NOMO-1 (cell line): Measurements from ENCODE around the gene ATF7IP.
"Not testable (repeated sequence)": the region's sequence is repeated elsewhere in the genome, so short reads cannot be mapped to it uniquely, and the experiment has no call there.

Source experiments
- DNase-seq, 2 experiments: peaks; one replicate each; lab custom pipeline; 2025; ENCODE audit not compliant: unreplicated experiment in 2 of 2; lab: John Stamatoyannopoulos, UW

ATF7IP gene, protein sequence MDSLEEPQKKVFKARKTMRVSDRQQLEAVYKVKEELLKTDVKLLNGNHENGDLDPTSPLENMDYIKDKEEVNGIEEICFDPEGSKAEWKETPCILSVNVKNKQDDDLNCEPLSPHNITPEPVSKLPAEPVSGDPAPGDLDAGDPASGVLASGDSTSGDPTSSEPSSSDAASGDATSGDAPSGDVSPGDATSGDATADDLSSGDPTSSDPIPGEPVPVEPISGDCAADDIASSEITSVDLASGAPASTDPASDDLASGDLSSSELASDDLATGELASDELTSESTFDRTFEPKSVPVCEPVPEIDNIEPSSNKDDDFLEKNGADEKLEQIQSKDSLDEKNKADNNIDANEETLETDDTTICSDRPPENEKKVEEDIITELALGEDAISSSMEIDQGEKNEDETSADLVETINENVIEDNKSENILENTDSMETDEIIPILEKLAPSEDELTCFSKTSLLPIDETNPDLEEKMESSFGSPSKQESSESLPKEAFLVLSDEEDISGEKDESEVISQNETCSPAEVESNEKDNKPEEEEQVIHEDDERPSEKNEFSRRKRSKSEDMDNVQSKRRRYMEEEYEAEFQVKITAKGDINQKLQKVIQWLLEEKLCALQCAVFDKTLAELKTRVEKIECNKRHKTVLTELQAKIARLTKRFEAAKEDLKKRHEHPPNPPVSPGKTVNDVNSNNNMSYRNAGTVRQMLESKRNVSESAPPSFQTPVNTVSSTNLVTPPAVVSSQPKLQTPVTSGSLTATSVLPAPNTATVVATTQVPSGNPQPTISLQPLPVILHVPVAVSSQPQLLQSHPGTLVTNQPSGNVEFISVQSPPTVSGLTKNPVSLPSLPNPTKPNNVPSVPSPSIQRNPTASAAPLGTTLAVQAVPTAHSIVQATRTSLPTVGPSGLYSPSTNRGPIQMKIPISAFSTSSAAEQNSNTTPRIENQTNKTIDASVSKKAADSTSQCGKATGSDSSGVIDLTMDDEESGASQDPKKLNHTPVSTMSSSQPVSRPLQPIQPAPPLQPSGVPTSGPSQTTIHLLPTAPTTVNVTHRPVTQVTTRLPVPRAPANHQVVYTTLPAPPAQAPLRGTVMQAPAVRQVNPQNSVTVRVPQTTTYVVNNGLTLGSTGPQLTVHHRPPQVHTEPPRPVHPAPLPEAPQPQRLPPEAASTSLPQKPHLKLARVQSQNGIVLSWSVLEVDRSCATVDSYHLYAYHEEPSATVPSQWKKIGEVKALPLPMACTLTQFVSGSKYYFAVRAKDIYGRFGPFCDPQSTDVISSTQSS

GRCh38 chr12:14365294-14366208 lies at the start of gene ATF7IP:
Gene ATF7IP, plus strand, starts transcription at chr12:14365682. Its CDS starts 58,234 bp downstream, at chr12:14423916.
- DNase-seq: peak; percentile 96 to 99

DNA sequence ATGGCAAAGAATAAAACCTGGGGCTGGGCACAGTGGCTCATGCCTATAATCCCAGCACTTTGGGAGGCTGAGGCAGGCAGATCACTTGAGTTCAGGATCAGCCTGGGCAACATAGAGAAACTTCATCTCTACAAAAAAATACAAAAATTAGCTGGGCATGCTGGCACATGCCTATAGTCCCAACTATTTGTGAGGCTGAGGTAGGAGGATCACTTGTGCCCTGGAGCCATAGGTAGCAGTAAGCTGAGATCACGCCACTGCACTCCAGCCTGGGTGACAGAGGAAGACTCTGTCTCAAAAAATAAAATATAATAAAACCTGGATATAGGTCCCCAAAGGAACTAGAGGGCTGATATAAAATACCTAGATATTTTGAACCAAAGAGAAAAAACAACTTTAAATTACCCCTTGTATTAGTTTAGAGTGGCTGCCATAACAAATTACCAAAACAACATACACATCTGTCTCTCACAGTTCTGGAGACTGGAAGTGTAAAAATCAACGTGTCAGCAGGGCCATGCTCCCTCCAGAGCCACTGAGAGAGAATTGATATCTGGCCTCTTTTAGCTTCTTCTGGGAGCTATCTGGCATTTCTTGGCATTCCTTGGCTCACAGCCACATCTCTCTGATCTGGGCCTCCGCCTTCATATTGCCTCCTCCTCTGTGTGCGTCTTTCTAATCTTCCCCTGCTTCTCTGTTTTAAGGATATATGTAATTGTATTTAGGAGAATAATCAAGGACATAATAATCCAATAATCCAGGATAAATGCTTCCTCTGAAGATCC lies 47.9 kb upstream of the ATF7IP start:
- no peak for DNase-seq

DNA sequence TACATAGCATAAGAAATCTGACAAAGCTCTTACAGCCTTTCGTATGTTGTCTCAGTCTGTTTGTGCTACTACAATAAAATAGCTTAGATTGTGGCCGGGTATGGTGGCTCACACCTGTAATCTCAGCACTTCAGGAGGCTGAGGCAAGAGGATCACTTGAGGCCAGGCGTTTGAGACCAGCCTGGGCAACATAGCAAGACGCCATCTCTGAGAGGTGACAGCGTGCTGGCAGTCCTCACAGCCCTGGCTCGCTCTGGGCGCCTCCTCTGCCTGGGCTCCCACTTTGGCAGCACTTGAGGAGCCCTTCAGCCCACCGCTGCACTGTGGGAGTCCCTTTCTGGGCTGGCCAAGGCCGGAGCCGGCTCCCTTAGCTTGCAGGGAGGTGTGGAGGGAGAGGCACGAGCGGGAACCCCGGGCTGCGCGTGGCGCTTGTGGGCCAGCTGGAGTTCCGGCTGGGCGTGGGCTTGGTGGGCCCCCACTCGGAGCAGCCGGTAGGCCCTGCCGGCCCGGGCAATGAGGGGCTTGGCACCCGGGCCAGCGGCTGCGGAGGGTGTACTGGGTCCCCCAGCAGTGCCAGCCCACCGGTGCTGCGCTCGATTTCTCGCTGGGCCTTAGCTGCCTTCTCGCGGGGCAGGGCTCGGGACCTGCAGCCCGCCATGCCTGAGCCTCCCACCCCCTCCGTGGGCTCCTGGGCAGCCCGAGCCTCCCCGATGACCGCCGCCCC lies 45.6 kb upstream of the ATF7IP start:
- not testable (repeated sequence) for DNase-seq

GRCh38 chr12:14322403-14322802 lies 43.1 kb upstream of the ATF7IP start:
- DNase-seq: no peak

GRCh38 chr12:14325716-14326343 lies 39.7 kb upstream of the ATF7IP start:
- no peak for DNase-seq

DNA sequence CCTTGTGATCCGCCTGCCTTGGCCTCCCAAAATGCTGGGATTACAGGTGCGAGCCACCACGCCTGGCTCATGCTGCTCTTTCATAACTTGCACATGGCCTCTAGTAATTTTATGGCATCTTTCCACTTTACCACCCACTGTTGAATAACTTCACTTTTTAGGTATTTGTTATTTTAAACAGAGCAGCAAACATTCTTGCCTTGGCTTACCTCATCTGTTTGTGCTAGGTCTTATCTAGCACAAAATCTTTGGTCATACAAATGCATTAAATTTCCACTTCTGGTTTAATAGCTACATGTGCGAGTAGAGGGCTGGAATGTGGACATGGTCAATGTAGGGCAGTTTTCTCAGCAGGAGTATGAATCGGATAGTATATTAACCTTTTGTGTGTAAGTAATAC lies 38.8 kb upstream of the ATF7IP start:
- no peak for DNase-seq

- DNase-seq: peak; percentile 91 to 96
Observed at GRCh38 chr12:14327711-14328110, 37.8 kb upstream of the ATF7IP start.

DNA sequence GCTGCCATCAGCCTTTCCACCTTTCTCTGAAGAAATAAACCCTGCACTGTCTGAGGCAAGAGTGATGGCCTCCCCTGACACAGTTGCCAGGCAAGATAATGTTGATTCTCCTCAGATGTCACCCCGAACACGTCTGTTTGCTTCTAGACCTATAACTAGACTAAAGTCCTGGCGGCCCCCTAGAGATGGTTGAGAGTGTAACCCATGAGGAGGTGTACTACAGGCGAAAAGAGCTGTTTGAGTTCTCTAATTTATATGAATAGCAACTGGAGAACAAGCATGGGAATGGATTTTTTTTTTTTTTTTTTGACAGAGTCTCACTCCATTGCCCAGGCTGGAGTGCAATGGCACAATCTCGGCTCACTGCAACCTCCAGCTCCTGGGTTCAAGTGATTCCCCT lies 33.0 kb upstream of the ATF7IP start:
- DNase-seq: no peak

DNA sequence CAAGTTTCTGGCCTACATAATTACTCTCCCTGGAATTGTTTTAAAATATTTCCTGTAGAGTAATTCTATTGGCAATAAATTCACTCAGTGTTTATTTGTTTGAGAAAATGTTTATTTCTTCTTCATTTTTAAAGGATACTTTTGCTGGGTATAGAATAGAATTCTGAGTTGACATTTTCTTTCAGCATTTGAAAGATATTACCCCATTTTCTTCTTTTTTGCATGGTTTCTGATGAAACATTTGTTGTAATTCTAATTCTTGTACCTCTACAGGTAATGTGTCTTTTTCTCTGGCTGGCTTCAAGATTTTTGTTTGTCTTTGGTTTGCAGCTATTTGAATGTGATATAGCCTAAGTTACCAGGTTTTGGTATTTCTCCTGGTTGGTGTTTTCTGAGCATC lies 25.1 kb upstream of the ATF7IP start:
- DNase-seq: no peak

- not testable (repeated sequence) for DNase-seq
Observed at GRCh38 chr12:14351524-14351923, 14.0 kb upstream of the ATF7IP start.

DNA sequence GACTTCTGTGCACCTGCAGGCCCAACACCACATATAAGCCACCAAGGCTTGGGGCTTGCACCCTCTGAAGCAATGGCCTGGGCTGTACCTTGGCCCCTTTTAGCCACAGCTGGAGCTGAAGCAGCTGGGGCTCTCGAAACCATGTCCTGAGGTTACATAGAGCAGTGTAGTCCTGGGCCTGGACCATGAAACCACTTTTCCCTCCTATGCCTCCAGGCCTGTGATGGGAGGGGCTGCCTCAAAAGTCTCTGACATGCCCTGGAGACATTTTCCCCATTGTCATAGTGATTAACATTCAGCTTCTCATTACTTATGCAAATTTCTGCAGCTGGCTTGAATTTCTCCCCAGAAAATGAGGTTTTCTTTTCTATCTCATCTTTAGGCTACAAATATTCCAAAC lies 13.4 kb upstream of the ATF7IP start:
- not testable (repeated sequence) for DNase-seq

- not testable (repeated sequence) for DNase-seq
Observed at GRCh38 chr12:14354665-14355064, 10.8 kb upstream of the ATF7IP start.

- no peak for DNase-seq
Observed at GRCh38 chr12:14356147-14356546, 9.3 kb upstream of the ATF7IP start.

DNA sequence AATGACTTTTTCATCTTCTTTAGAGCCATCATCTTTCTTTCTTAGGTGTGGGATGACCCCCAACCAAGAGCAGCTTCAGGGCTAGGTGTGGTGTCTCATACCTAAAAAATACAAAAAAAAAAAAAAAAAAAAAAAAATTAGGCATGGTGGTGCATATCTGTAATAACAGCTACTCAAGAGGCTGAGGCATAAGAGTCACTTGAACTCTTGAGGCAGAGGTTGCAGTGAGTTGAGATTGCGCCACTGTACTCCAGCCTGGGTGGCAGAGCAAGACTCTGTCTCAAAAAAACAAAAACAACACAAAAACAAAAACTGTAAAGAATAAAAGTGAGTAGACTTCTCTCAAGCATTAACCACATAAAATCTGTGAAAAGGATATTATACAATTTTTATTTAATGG lies 8.0 kb upstream of the ATF7IP start:
- DNase-seq: no peak

DNA sequence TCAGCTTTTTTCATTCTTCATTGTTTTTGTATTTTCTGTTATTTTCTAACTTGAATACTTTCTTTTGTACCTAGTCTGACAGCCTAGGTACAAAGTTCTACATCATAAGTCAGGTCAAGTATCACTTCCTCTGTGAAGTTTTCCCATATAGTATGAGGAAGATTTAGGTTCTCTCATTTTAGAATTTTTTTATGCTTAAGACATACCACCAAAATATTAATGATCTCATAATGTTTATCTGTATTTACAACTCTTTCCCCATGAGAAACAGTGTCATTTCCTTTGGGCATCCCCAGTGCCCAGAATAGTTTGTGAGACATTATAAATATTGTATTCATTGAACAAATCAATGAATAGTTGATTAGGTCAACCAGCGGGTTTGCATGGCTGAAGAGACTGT lies 3.1 kb upstream of the ATF7IP start:
- no peak for DNase-seq

DNA sequence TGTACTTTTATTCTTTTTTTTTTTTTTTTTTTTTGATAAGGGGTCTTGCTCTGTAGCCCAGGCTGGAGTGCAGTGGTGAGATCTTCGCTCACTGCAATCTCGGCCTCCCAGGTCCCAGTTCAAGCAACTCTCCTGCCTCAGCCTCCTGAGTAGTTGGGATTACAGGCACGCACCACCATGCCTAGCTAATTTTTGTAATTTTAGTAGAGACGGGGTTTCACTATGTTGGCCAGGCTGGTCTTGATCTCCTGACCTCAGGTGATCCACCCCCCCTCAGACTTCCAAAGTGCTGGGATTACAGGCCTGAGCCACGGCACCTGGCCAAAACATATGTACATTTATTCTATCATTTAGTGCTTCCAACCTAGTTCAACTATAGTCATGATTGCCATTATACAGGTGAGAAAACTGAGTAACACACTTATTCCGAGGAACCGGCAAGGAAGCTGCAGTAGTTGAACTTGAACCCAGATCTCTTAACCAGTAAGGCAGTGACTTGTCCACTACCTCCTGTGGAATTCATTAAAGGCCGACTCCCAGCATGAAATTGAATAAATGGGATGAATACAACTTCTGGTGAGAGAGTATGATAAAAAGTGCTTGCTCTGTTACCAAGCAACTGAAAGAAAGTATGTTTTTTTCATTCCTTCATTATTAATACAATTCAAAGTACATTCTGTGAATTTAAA lies 755 bp upstream of the ATF7IP start:
- no peak for DNase-seq

GRCh38 chr12:14366209-14367039 lies 942 bp downstream of the ATF7IP start:
- DNase-seq: peak; percentile 4 to 63
